ENCODE data around the gene TTC9. TPM values are rescaled to one million over a fixed set of nuclear protein-coding genes. Genes with fewer than 3 reads are reported as not detected.

Gene TTC9
- total RNA-seq, 1 donor: 0.36 TPM

GRCh38 chr14:70708717-70709570 lies 67.2 kb downstream of the TTC9 start:
- Histone ChIP-seq H3K4me3 (ENCODE audit: insufficient read depth, low read length) (no peak overlapping the region), H3K4me2 (ENCODE audit: insufficient read depth, low read length) (no peak overlapping the region), H2AFZ (ENCODE audit: low read length) (no peak overlapping the region), H3K36me3 (ENCODE audit: insufficient read depth, low read length) (no peaks in the 10 kb centered on the region), H3K27ac (ENCODE audit: low read depth, low read length) (no peak overlapping the region), H3K9me3 (ENCODE audit: low read depth, low read length) (no peaks in the 10 kb centered on the region), H3K4me1 (ENCODE audit: insufficient read depth, low read length) (peaks cover 23% of the 10 kb centered on the region), H4K20me1 (ENCODE audit: insufficient read depth, low read length) (no peaks in the 10 kb centered on the region), H3K79me2 (ENCODE audit: insufficient read depth, low read length) (no peaks in the 10 kb centered on the region), H3K27me3 (ENCODE audit: insufficient read depth, low read length) (peaks cover 17% of the 10 kb centered on the region)
- TF ChIP-seq CTCF (IDR thresholded peaks at IDR 0.05; ENCODE audit: extremely low read depth, low read depth, low read length): no peak
- no peak for DNase-seq (ENCODE audit: insufficient read length, low spot score, missing footprints)

GRCh38 chr14:70709726-70710382 lies 68.1 kb downstream of the TTC9 start:
- no peaks in the 10 kb centered on the region for H4K20me1 ChIP-seq (ENCODE audit: insufficient read depth, low read length)

DNA sequence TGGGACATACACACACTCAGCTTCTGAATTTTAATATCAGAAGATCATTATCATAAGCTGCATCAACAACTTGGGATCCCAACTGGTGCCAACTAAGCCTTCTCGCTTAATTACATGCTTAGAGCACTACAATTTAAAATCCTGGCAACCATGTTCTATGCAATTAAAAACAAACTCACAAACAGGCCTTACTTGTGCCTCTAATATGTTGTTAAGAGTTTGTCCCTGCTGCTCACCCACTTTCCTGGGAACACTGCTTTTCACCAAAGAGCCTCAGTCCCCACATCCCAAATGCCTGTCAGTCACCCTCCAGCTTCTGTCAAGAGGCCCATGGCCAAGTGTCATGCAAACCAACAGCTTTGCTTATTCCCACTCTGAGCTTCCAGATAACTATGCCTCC lies 69.7 kb downstream of the TTC9 start:
- peaks cover 17% of the 10 kb centered on the region for H3K4me1 ChIP-seq (ENCODE audit: insufficient read depth, low read length)
- DNase-seq (ENCODE audit: insufficient read length, low spot score, missing footprints): no peak
- no peak overlapping the region for H3K27ac ChIP-seq (ENCODE audit: low read depth, low read length)
- H3K9me3 ChIP-seq (ENCODE audit: low read depth, low read length): no peaks in the 10 kb centered on the region
- no peak for TF ChIP-seq CTCF (IDR thresholded peaks at IDR 0.05; ENCODE audit: extremely low read depth, low read depth, low read length)
- H2AFZ ChIP-seq (ENCODE audit: low read length): no peak overlapping the region
- H3K36me3 ChIP-seq (ENCODE audit: insufficient read depth, low read length): no peaks in the 10 kb centered on the region
- no peak overlapping the region for H3K4me2 ChIP-seq (ENCODE audit: insufficient read depth, low read length)
- peaks cover 16% of the 10 kb centered on the region for H3K27me3 ChIP-seq (ENCODE audit: insufficient read depth, low read length)
- H3K4me3 ChIP-seq (ENCODE audit: insufficient read depth, low read length): no peak overlapping the region
- no peaks in the 10 kb centered on the region for H4K20me1 ChIP-seq (ENCODE audit: insufficient read depth, low read length)
- H3K79me2 ChIP-seq (ENCODE audit: insufficient read depth, low read length): no peaks in the 10 kb centered on the region

More at GRCh38 chr14:70709726-70710382, 68.1 kb downstream of the TTC9 start:
- Histone ChIP-seq H3K9me3 (ENCODE audit: low read depth, low read length) (no peaks in the 10 kb centered on the region), H3K27me3 (ENCODE audit: insufficient read depth, low read length) (peaks cover 13% of the 10 kb centered on the region), H3K4me1 (ENCODE audit: insufficient read depth, low read length) (peaks cover 23% of the 10 kb centered on the region), H3K27ac (ENCODE audit: low read depth, low read length) (no peak overlapping the region), H2AFZ (ENCODE audit: low read length) (peak overlapping the region; percentile 8), H3K4me3 (ENCODE audit: insufficient read depth, low read length) (no peak overlapping the region), H3K4me2 (ENCODE audit: insufficient read depth, low read length) (no peak overlapping the region), H3K79me2 (ENCODE audit: insufficient read depth, low read length) (no peaks in the 10 kb centered on the region), H3K36me3 (ENCODE audit: insufficient read depth, low read length) (no peaks in the 10 kb centered on the region)
- no peak for TF ChIP-seq CTCF (IDR thresholded peaks at IDR 0.05; ENCODE audit: extremely low read depth, low read depth, low read length)
- peak; percentile 41 for DNase-seq (ENCODE audit: insufficient read length, low spot score, missing footprints)

GRCh38 chr14:70713096-70713495 lies 71.4 kb downstream of the TTC9 start:
- no peak overlapping the region for H3K4me2 ChIP-seq (ENCODE audit: insufficient read depth, low read length)
- TF ChIP-seq CTCF (IDR thresholded peaks at IDR 0.05; ENCODE audit: extremely low read depth, low read depth, low read length): no peak
- H3K4me1 ChIP-seq (ENCODE audit: insufficient read depth, low read length): peaks cover 5% of the 10 kb centered on the region
- DNase-seq (ENCODE audit: insufficient read length, low spot score, missing footprints): no peak
- H3K79me2 ChIP-seq (ENCODE audit: insufficient read depth, low read length): no peaks in the 10 kb centered on the region
- no peaks in the 10 kb centered on the region for H3K36me3 ChIP-seq (ENCODE audit: insufficient read depth, low read length)
- H3K27ac ChIP-seq (ENCODE audit: low read depth, low read length): no peak overlapping the region
- H4K20me1 ChIP-seq (ENCODE audit: insufficient read depth, low read length): no peaks in the 10 kb centered on the region
- no peak overlapping the region for H2AFZ ChIP-seq (ENCODE audit: low read length)
- peaks cover 24% of the 10 kb centered on the region for H3K27me3 ChIP-seq (ENCODE audit: insufficient read depth, low read length)
- H3K4me3 ChIP-seq (ENCODE audit: insufficient read depth, low read length): no peak overlapping the region
- no peaks in the 10 kb centered on the region for H3K9me3 ChIP-seq (ENCODE audit: low read depth, low read length)

All from osteoblast (primary cell).